Parathyroid adenoma (tissue), 2 donors: ENCODE measurements around the gene ARL14.

Experiments used
- H2AFZ ChIP-seq: fragments of 300-600 bp; sonication (generic); one replicate; pipeline ENCODE4 v1.7.0; 2017; ENCODE audit warnings: antibody characterized with exemption, mild to moderate bottlenecking
- H3K27ac ChIP-seq: fragments of 300-600 bp; sonication (generic); one replicate; pipeline ENCODE4 v1.7.0; 2017
- H3K27me3 ChIP-seq: fragments of 300-600 bp; sonication (generic); one replicate; pipeline ENCODE4 v1.7.0; 2017; ENCODE audit warnings: low read length; ENCODE audit not compliant: control insufficient read depth, insufficient read depth
- H3K36me3 ChIP-seq: fragments of 300-600 bp; sonication (generic); one replicate; pipeline ENCODE4 v1.7.0; 2017; ENCODE audit warnings: low read length; ENCODE audit not compliant: control insufficient read depth, insufficient read depth
- H3K4me1 ChIP-seq: fragments of 300-600 bp; sonication (generic); one replicate; pipeline ENCODE4 v1.7.0; 2017; ENCODE audit warnings: control low read depth
- H3K4me2 ChIP-seq: fragments of 300-600 bp; sonication (generic); one replicate; pipeline ENCODE4 v1.7.0; 2017; ENCODE audit warnings: low read length
- H3K4me3 ChIP-seq: fragments of 300-600 bp; sonication (generic); one replicate; pipeline ENCODE4 v1.7.0; 2017; ENCODE audit warnings: low read depth, low read length
- H3K79me2 ChIP-seq: fragments of 300-600 bp; sonication (generic); one replicate; pipeline ENCODE4 v1.7.0; 2017; ENCODE audit warnings: control low read depth
- H3K9ac ChIP-seq: fragments of 300-600 bp; sonication (generic); one replicate; pipeline ENCODE4 v1.7.0; 2017; ENCODE audit warnings: mild to moderate bottlenecking
- H3K9me3 ChIP-seq: fragments of 300-600 bp; sonication (generic); one replicate; pipeline ENCODE4 v1.7.0; 2017; ENCODE audit warnings: low read length; ENCODE audit not compliant: control insufficient read depth
- TF ChIP-seq, protein P1 (sequence below): fragments of 300-600 bp; sonication (generic); IDR thresholded peaks from one replicate; pipeline ENCODE4 v1.7.0; 2017; ENCODE audit warnings: antibody characterized with exemption, mild to moderate bottlenecking
- donor health status: primary hyperparathyroidism.

ARL14 gene

GRCh38 chr3:160725338-160725737, 48.4 kb downstream of the ARL14 start:
- H3K79me2 ChIP-seq: no peaks in the 10 kb centered on the region
- H3K27me3 ChIP-seq: no peaks in the 10 kb centered on the region
- H3K9ac ChIP-seq: no peak overlapping the region
- H3K9me3 ChIP-seq: no peaks in the 10 kb centered on the region
- H2AFZ ChIP-seq: no peak overlapping the region
- H3K4me1 ChIP-seq: no peaks in the 10 kb centered on the region
- H3K4me2 ChIP-seq: no peak overlapping the region
- H3K27ac ChIP-seq: no peak overlapping the region
- TF ChIP-seq, protein P1, sequence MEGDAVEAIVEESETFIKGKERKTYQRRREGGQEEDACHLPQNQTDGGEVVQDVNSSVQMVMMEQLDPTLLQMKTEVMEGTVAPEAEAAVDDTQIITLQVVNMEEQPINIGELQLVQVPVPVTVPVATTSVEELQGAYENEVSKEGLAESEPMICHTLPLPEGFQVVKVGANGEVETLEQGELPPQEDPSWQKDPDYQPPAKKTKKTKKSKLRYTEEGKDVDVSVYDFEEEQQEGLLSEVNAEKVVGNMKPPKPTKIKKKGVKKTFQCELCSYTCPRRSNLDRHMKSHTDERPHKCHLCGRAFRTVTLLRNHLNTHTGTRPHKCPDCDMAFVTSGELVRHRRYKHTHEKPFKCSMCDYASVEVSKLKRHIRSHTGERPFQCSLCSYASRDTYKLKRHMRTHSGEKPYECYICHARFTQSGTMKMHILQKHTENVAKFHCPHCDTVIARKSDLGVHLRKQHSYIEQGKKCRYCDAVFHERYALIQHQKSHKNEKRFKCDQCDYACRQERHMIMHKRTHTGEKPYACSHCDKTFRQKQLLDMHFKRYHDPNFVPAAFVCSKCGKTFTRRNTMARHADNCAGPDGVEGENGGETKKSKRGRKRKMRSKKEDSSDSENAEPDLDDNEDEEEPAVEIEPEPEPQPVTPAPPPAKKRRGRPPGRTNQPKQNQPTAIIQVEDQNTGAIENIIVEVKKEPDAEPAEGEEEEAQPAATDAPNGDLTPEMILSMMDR: no peak
- no peak overlapping the region for H3K4me3 ChIP-seq
- no peaks in the 10 kb centered on the region for H3K36me3 ChIP-seq
